Measurements from ENCODE around the gene HAL. TPM values are rescaled to one million over a fixed set of nuclear protein-coding genes. Genes with fewer than 3 reads are reported as not detected.

Gene HAL, protein sequence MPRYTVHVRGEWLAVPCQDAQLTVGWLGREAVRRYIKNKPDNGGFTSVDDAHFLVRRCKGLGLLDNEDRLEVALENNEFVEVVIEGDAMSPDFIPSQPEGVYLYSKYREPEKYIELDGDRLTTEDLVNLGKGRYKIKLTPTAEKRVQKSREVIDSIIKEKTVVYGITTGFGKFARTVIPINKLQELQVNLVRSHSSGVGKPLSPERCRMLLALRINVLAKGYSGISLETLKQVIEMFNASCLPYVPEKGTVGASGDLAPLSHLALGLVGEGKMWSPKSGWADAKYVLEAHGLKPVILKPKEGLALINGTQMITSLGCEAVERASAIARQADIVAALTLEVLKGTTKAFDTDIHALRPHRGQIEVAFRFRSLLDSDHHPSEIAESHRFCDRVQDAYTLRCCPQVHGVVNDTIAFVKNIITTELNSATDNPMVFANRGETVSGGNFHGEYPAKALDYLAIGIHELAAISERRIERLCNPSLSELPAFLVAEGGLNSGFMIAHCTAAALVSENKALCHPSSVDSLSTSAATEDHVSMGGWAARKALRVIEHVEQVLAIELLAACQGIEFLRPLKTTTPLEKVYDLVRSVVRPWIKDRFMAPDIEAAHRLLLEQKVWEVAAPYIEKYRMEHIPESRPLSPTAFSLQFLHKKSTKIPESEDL
- polyA plus RNA-seq (2013, experiment 1 of 2): not detected
- polyA plus RNA-seq (2013, experiment 2 of 2): not detected

DNA sequence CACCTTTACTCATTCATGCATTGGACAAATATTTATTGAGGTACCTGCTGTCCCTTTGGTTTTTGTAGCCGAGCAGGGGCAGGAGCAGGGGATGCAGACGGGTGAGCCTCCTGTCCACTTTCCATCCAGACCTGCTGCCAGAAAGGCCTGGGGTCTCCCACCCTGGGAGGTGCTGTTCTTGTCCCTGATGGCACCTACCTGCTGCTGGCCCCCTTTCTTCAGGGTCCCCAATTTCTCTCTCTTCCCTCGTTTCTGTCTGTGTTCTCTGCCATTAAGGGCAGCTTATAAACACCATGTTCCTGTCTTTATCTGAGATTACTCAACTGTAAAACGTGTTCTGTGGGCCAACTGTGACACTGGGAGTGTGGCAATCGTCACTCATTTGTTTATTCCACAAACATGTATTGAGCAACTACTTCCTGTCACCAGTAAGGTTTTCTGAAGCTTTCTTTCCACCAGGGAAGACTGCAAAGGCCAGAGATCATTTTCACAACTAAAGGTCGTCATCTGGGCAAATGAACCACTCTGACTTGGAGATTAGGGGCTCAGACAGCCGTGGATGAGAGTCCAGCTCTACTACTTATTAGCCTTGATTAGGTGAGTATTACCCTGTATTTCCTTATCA lies at the start of gene HAL:
TSS of gene HAL (minus strand) at position 311 of the 625 bp plus-strand sequence. CDS start 434 bp downstream, outside the sequence.
- 88 to 98% methylated on average over 5 of the region's 7 CpGs for WGBS, 2 experiments (ENCODE audit: insufficient coverage in 2 of 2)
- Histone ChIP-seq H3K27ac (ENCODE audit: low read depth, low read length, severe bottlenecking) (no peak within 1 kb of the TSS), H3K9me3 (ENCODE audit: control insufficient read depth, low read length) (no peaks in the 10 kb centered on the region), H3K4me1 (ENCODE audit: control insufficient read depth, insufficient read depth, low read length, poor library complexity, severe bottlenecking) (peaks cover 3% of the 10 kb centered on the region), H3K4me3 (ENCODE audit: extremely low read depth, insufficient read depth, low read length, poor library complexity, severe bottlenecking) (no peak within 1 kb of the TSS), H3K36me3 (ENCODE audit: control insufficient read depth, insufficient read depth, low read length) (peaks cover 3% of the 10 kb centered on the region)

DNA sequence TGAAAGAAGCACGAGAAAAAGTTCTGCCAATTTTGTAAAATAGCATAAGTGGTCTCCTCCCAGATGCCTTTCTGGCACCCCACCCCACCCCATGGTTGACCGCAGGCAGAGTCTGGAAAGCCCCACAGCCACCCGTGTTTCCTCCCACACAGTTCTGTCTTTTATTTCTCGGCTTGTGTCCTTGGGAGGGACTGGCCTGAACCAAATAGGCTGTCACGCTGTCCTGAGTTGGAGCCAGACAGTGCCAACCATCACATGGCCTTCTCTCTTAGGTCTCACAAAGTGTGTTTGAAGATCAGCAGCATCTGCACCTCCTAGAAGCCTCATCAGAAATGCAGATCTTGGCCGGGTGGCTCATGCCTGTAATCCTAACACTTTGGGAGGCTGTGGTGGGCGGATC lies 49.4 kb upstream of the HAL start:
- 71 to 91% methylated on average over 2 to 7 of the region's 7 CpGs for WGBS, 2 experiments (ENCODE audit: insufficient coverage in 2 of 2)
- Histone ChIP-seq H3K4me3 (ENCODE audit: extremely low read depth, insufficient read depth, low read length, poor library complexity, severe bottlenecking) (no peak overlapping the region), H3K9me3 (ENCODE audit: control insufficient read depth, low read length) (no peaks in the 10 kb centered on the region)

DNA sequence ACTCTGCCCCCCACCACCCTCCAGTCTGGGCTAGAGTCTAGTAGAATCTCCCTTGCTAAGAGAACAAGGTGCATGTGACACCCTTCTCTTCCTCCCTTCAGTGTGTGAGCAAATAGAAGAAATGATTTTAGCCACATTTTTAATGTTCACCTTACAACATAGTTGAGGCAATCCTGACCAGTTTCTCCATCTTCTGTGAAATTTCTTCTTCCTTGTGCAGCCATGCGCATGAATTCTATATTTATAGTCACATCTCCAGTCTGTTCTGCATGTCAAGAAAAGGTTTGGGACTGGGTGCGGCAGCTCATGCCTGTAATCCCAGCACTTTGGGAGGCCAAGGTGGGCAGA lies 48.8 kb upstream of the HAL start:
- H3K4me3 ChIP-seq (ENCODE audit: extremely low read depth, insufficient read depth, low read length, poor library complexity, severe bottlenecking): no peak overlapping the region
- H3K4me1 ChIP-seq (ENCODE audit: control insufficient read depth, insufficient read depth, low read length, poor library complexity, severe bottlenecking): no peaks in the 10 kb centered on the region
- no peaks in the 10 kb centered on the region for H3K9me3 ChIP-seq (ENCODE audit: control insufficient read depth, low read length)
- H3K36me3 ChIP-seq (ENCODE audit: control insufficient read depth, insufficient read depth, low read length): no peaks in the 10 kb centered on the region
- no peak overlapping the region for H3K27ac ChIP-seq (ENCODE audit: low read depth, low read length, severe bottlenecking)
- WGBS, 2 experiments (ENCODE audit: insufficient coverage in 2 of 2): 95 to 100% methylated on average over 2 of the region's 2 CpGs

More for the DNA sequence above, 49.4 kb upstream of the HAL start:
- Histone ChIP-seq H3K4me1 (ENCODE audit: control insufficient read depth, insufficient read depth, low read length, poor library complexity, severe bottlenecking) (no peaks in the 10 kb centered on the region), H3K27ac (ENCODE audit: low read depth, low read length, severe bottlenecking) (no peak overlapping the region), H3K36me3 (ENCODE audit: control insufficient read depth, insufficient read depth, low read length) (no peaks in the 10 kb centered on the region)

DNA sequence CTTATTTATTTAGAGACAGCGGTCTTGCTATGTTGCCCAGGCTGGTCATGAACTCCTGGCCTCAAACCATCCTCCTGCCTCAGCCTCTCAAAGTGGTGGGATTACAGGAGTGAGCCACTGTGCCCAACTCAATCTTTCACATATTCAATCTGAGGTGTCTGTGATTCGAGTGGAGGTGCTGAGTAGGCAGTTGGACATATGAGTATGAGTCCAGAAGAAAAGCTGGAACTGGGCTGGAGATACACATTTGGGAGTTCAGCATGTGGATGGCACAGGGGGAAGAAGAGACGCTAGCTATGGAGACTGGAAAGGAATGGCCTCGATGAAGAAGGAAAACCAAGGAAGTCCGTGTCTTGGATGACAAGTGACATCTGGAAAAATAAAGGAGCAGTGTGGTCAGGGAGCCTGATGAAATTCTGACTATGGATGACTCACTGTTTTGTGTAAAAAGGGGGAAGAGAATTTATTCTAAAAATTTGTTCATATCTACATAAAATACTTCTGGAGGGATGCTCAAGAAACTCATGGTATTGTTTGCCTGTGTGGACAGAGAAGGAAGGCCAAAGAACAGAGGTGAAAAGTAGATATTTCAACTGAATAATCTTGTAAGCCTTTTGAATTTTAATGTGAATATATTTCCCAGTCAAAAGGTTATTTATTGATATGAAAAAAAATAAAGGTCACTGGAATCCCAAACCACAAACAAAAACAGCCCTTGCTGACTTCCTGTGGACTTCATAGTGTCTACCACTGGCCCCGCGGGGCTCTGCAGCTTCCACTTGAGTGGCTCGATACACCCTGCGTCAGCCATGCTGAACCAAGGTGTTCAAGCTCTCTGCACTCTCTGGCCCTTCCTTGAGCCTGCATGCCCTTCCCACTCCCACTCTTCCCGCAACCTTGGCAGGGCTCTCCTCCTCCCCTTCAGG lies 48.1 kb upstream of the HAL start:
- H3K4me1 ChIP-seq (ENCODE audit: control insufficient read depth, insufficient read depth, low read length, poor library complexity, severe bottlenecking): no peaks in the 10 kb centered on the region
- H3K36me3 ChIP-seq (ENCODE audit: control insufficient read depth, insufficient read depth, low read length): no peaks in the 10 kb centered on the region
- no peak overlapping the region for H3K27ac ChIP-seq (ENCODE audit: low read depth, low read length, severe bottlenecking)
- H3K9me3 ChIP-seq (ENCODE audit: control insufficient read depth, low read length): no peaks in the 10 kb centered on the region
- H3K4me3 ChIP-seq (ENCODE audit: extremely low read depth, insufficient read depth, low read length, poor library complexity, severe bottlenecking): no peak overlapping the region
- WGBS, 2 experiments (ENCODE audit: insufficient coverage in 2 of 2): 80 to 83% methylated on average over 8 to 9 of the region's 10 CpGs

DNA sequence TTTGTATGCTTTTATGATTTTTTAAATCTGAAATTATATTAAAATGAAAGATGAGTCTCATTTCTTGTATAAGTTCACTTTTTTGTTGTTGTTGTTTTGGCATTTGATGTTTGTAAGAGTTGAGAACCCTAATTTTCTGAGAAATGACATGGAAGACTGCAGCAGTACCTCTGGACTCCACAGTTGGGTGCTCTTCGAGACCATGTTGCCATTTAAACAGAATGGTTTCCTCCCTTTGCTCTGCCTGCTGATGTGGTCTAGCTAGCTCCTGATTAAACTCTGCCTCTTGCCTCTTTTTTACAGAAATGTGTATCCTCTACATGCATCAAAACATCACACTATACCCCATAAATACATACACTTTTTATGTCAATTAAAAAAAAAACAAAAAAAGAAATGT lies 45.0 kb upstream of the HAL start:
- Histone ChIP-seq H3K9me3 (ENCODE audit: control insufficient read depth, low read length) (no peaks in the 10 kb centered on the region), H3K4me3 (ENCODE audit: extremely low read depth, insufficient read depth, low read length, poor library complexity, severe bottlenecking) (no peak overlapping the region), H3K4me1 (ENCODE audit: control insufficient read depth, insufficient read depth, low read length, poor library complexity, severe bottlenecking) (no peaks in the 10 kb centered on the region), H3K27ac (ENCODE audit: low read depth, low read length, severe bottlenecking) (no peak overlapping the region), H3K36me3 (ENCODE audit: control insufficient read depth, insufficient read depth, low read length) (no peaks in the 10 kb centered on the region)
- 100% methylated on average over 1 of the region's 1 CpG for WGBS, 2 experiments (ENCODE audit: insufficient coverage in 2 of 2)

DNA sequence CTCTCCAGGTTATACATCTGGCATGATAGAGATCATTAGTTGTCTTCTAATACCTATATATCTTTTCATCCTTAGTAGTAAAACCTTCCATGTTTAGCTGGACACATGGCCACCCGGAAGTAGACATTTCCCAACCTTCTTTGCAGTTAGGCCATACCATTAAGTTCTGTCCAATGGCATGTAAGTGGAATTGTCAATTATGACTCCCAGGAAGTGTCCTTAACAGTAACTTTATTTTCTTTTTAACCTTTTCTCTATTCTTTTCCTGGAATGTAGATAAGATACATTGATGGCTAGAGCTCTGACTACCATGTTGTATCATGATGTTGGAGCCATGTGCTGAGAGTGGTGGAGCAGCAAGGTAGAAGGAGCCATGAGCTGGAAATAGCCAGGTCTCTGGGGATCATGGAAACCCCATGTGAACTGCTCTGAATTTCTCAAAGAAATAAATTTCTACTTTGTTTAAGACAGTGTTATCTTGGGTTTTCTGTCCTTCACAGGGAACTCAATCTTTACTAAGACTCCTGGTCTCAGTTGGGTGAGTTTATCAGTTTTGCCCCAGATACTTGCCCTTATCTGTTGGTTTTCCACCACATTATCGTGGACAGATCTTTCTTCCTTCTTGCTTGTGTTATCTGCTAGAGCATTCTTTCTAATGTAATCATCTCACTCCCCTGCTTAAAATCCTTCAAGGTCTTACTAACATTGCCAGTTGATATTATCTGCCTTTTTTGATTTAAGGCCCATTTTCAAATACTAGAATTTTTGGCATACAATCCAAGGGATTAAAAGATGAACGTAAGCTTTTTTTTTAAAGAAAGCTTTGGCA lies 44.4 kb upstream of the HAL start:
- H3K4me1 ChIP-seq (ENCODE audit: control insufficient read depth, insufficient read depth, low read length, poor library complexity, severe bottlenecking): no peaks in the 10 kb centered on the region
- peak overlapping the region; percentile 36 for H3K27ac ChIP-seq (ENCODE audit: low read depth, low read length, severe bottlenecking)
- H3K9me3 ChIP-seq (ENCODE audit: control insufficient read depth, low read length): no peaks in the 10 kb centered on the region
- no peaks in the 10 kb centered on the region for H3K36me3 ChIP-seq (ENCODE audit: control insufficient read depth, insufficient read depth, low read length)
- WGBS, 2 experiments (ENCODE audit: insufficient coverage in 2 of 2): 60 to 75% methylated on average over 1 of the region's 3 CpGs
- H3K4me3 ChIP-seq (ENCODE audit: extremely low read depth, insufficient read depth, low read length, poor library complexity, severe bottlenecking): no peak overlapping the region

DNA sequence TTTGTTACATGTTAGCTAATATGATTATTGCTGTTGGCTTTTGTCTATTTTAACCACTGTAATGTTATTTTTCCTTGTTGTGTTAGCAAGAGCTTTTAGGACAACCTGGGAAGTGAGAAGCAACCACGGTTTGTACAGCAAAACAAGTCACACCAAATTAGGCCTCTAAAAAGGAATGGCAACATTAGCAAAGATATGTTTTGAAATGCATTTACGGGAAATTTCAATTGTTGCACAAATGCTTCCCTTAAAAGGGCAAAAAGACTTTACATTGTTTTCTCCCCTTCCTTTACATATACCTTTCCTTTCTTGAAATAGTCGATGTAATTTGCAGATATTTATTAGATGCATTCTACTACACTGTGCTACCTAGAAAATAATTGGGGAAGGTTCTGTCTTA lies 43.4 kb upstream of the HAL start:
- H3K27ac ChIP-seq (ENCODE audit: low read depth, low read length, severe bottlenecking): no peak overlapping the region
- H3K4me3 ChIP-seq (ENCODE audit: extremely low read depth, insufficient read depth, low read length, poor library complexity, severe bottlenecking): no peak overlapping the region
- H3K4me1 ChIP-seq (ENCODE audit: control insufficient read depth, insufficient read depth, low read length, poor library complexity, severe bottlenecking): no peaks in the 10 kb centered on the region
- no peaks in the 10 kb centered on the region for H3K36me3 ChIP-seq (ENCODE audit: control insufficient read depth, insufficient read depth, low read length)
- H3K9me3 ChIP-seq (ENCODE audit: control insufficient read depth, low read length): no peaks in the 10 kb centered on the region
- WGBS, 2 experiments (ENCODE audit: insufficient coverage in 2 of 2): 83% methylated on average over 1 of the region's 3 CpGs; no CpG with 5 or more reads in 1 of the 2 experiments

DNA sequence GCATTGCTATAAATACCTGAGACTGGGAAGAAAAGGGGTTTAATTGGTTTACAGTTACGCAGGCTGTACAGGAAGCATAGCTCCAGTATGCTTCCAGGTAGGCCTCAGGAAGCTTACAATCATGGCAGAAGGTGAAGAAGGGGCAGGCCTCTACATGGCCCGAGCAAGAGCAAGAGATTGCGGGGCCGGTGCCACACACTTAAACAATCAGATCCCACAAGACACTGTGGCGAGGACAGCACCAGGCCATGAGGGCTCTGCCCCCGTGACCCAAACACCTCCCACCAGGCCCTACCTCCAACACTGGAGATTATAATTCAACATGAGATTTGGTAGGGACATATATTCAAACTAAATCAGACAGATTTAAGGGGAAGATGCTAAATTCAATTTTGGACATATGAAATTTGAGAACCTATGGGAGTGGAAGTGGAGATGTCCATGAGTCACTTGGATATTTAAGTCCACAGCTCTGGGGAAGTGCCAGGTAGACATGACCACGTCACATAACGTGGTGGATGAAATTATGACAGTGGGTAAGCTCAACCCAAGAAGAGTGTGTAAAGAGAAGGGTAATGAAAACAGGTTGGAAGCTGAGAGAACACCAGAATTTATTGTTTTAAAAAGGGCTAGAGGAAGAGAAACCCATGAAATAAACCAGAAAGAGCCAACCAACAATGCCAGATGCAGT lies 40.8 kb upstream of the HAL start:
- no peaks in the 10 kb centered on the region for H3K9me3 ChIP-seq (ENCODE audit: control insufficient read depth, low read length)

More for the DNA sequence above, 40.8 kb upstream of the HAL start:
- H3K4me1 ChIP-seq (ENCODE audit: control insufficient read depth, insufficient read depth, low read length, poor library complexity, severe bottlenecking): no peaks in the 10 kb centered on the region
- WGBS, 2 experiments (ENCODE audit: insufficient coverage in 2 of 2): 91 to 93% methylated on average over 2 to 7 of the region's 8 CpGs
- H3K4me3 ChIP-seq (ENCODE audit: extremely low read depth, insufficient read depth, low read length, poor library complexity, severe bottlenecking): no peak overlapping the region
- H3K36me3 ChIP-seq (ENCODE audit: control insufficient read depth, insufficient read depth, low read length): no peaks in the 10 kb centered on the region
- H3K27ac ChIP-seq (ENCODE audit: low read depth, low read length, severe bottlenecking): no peak overlapping the region
